ENCODE measurements around the gene ACTL8.

Gene ACTL8

GRCh38 chr1:17865912-17866739, 111.0 kb downstream of the ACTL8 start:
- no peak overlapping the region for H3K4me3 ChIP-seq (ENCODE audit: low read length)
- no peak for TF ChIP-seq ZNF274 (IDR thresholded peaks at IDR 0.05; ENCODE audit: low read depth, low read length)

- TF ChIP-seq ZNF274 (IDR thresholded peaks at IDR 0.05; ENCODE audit: low read depth, low read length): no peak
- no peak overlapping the region for H3K4me3 ChIP-seq (ENCODE audit: low read length)
These were observed 111.6 kb downstream of the ACTL8 start for GRCh38 chr1:17866740-17867029.

GRCh38 chr1:17867470-17867869, 112.3 kb downstream of the ACTL8 start:
- H3K4me3 ChIP-seq (ENCODE audit: low read length): no peak overlapping the region
- TF ChIP-seq ZNF274 (IDR thresholded peaks at IDR 0.05; ENCODE audit: low read depth, low read length): no peak

- TF ChIP-seq ZNF274 (IDR thresholded peaks at IDR 0.05; ENCODE audit: low read depth, low read length): no peak
These were observed 114.7 kb downstream of the ACTL8 start for GRCh38 chr1:17869815-17870214.

GRCh38 chr1:17870679-17871078, 115.5 kb downstream of the ACTL8 start:
- H3K4me3 ChIP-seq (ENCODE audit: low read length): no peak overlapping the region
- no peak for TF ChIP-seq ZNF274 (IDR thresholded peaks at IDR 0.05; ENCODE audit: low read depth, low read length)

More at GRCh38 chr1:17869815-17870214, 114.7 kb downstream of the ACTL8 start:
- H3K4me3 ChIP-seq (ENCODE audit: low read length): no peak overlapping the region

GRCh38 chr1:17873007-17873675, 118.0 kb downstream of the ACTL8 start:
- H3K4me3 ChIP-seq (ENCODE audit: low read length): no peak overlapping the region
- TF ChIP-seq ZNF274 (IDR thresholded peaks at IDR 0.05; ENCODE audit: low read depth, low read length): no peak

GRCh38 chr1:17874231-17874630, 119.1 kb downstream of the ACTL8 start:
- no peak overlapping the region for H3K4me3 ChIP-seq (ENCODE audit: low read length)
- TF ChIP-seq ZNF274 (IDR thresholded peaks at IDR 0.05; ENCODE audit: low read depth, low read length): no peak

- TF ChIP-seq ZNF274 (IDR thresholded peaks at IDR 0.05; ENCODE audit: low read depth, low read length): no peak
- no peak overlapping the region for H3K4me3 ChIP-seq (ENCODE audit: low read length)
These were observed 119.6 kb downstream of the ACTL8 start for GRCh38 chr1:17874710-17875109.

GRCh38 chr1:17875171-17875881, 120.2 kb downstream of the ACTL8 start:
- no peak overlapping the region for H3K4me3 ChIP-seq (ENCODE audit: low read length)
- TF ChIP-seq ZNF274 (IDR thresholded peaks at IDR 0.05; ENCODE audit: low read depth, low read length): no peak

- no peak for TF ChIP-seq ZNF274 (IDR thresholded peaks at IDR 0.05; ENCODE audit: low read depth, low read length)
- no peak overlapping the region for H3K4me3 ChIP-seq (ENCODE audit: low read length)
These were observed 120.7 kb downstream of the ACTL8 start for GRCh38 chr1:17875882-17876280.
